ENCODE measurements around the gene CERCAM.
"Not testable (repeated sequence)": the region's sequence is repeated elsewhere in the genome, so short reads cannot be mapped to it uniquely, and the experiment has no call there.

Gene CERCAM

DNA sequence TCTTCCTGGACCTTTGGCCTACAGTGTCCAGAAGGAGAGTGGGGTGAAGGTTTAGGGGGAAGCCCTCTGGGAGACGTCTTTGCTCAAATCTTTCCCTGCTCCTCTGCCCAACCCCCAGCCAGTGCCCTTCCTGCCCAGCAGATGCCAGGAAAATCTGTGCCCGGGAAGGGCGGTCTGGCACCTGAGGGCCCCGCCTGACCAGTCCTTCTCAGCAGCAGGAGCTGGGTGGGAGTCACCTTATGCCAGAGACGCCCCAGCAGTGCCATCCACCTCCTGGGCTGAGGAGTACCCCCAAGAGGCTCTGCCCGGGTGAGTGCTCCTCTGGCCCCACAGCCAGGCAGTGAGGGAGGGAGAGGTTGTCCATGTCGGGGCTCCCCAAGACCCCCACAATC lies 14.9 kb upstream of the CERCAM start:
- TF ChIP-seq, protein P1, sequence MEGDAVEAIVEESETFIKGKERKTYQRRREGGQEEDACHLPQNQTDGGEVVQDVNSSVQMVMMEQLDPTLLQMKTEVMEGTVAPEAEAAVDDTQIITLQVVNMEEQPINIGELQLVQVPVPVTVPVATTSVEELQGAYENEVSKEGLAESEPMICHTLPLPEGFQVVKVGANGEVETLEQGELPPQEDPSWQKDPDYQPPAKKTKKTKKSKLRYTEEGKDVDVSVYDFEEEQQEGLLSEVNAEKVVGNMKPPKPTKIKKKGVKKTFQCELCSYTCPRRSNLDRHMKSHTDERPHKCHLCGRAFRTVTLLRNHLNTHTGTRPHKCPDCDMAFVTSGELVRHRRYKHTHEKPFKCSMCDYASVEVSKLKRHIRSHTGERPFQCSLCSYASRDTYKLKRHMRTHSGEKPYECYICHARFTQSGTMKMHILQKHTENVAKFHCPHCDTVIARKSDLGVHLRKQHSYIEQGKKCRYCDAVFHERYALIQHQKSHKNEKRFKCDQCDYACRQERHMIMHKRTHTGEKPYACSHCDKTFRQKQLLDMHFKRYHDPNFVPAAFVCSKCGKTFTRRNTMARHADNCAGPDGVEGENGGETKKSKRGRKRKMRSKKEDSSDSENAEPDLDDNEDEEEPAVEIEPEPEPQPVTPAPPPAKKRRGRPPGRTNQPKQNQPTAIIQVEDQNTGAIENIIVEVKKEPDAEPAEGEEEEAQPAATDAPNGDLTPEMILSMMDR (IDR thresholded peaks at IDR 0.05; ENCODE audit: extremely low read depth, missing control alignments): no peak
- DNase-seq (ENCODE audit: low spot score): no peak

GRCh38 chr9:128406848-128407391 lies 13.7 kb upstream of the CERCAM start:
- no peak for DNase-seq (ENCODE audit: low spot score)
- TF ChIP-seq, protein P1 (IDR thresholded peaks at IDR 0.05; ENCODE audit: extremely low read depth, missing control alignments): no peak

GRCh38 chr9:128408963-128409431 lies 11.7 kb upstream of the CERCAM start:
- TF ChIP-seq, protein P1 (IDR thresholded peaks at IDR 0.05; ENCODE audit: extremely low read depth, missing control alignments): no peak
- no peak for DNase-seq (ENCODE audit: low spot score)

DNA sequence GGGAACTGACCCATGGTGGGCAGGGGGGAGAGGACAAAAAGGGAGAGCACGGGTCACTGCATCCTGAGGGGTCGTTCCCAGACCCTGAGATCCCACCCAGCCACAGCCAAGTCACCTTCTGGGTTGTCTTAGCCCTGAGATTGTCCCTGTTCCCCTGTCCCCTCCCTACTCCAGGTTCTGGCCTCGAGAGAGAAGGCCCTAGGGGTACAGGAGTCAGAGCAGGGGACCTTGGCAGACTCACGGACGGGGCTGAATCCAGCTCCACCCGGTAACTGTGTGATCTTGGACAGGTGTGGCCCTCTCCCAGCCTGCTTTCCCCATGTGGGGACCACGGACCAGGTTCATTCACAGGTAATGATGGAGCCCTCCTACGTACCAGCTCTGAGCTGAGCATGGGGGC lies 11.2 kb upstream of the CERCAM start:
- TF ChIP-seq, protein P1 (IDR thresholded peaks at IDR 0.05; ENCODE audit: extremely low read depth, missing control alignments): no peak
- DNase-seq (ENCODE audit: low spot score): no peak

GRCh38 chr9:128409978-128410377 lies 10.7 kb upstream of the CERCAM start:
- no peak for DNase-seq (ENCODE audit: low spot score)
- TF ChIP-seq, protein P1 (IDR thresholded peaks at IDR 0.05; ENCODE audit: extremely low read depth, missing control alignments): no peak

DNA sequence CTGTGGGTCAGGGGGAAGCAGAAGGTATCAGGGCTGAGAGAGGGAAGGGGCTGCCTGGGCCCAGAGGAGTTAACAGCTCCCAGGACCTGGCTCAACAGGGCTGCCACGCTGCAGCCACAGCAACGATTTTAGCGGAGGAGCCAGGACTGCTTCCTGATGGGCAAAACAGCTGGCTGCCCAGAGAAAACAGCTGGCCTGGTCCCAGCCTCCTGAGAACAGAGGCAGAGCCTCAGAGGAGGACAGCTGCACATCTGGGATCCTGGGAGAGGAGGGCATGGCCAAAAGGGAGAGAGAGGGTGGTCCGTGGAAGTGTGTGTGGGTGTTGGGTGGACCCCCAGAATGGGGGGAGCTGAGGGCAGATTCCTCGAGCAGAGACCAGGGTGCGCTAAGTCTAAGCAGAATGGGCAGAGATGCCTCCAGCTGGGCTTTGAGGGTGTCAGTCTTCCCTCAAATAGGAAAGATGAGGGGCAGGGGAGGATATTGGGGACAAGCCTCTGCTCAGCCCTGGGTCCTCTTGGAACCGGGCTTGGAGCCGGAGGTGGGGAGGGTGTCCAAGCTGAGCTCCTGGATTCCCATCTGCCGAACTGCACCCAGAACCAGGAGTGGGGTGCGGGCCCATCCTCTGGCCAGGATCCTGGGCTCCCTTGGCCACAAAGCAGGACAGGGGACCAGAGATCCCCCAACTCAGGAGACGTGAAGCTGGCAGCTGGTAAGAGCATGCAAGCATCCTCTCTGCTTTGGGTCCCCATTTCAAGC lies 9.1 kb upstream of the CERCAM start:
- TF ChIP-seq, protein P1 (IDR thresholded peaks at IDR 0.05; ENCODE audit: extremely low read depth, missing control alignments): no peak
- no peak for DNase-seq (ENCODE audit: low spot score)

DNA sequence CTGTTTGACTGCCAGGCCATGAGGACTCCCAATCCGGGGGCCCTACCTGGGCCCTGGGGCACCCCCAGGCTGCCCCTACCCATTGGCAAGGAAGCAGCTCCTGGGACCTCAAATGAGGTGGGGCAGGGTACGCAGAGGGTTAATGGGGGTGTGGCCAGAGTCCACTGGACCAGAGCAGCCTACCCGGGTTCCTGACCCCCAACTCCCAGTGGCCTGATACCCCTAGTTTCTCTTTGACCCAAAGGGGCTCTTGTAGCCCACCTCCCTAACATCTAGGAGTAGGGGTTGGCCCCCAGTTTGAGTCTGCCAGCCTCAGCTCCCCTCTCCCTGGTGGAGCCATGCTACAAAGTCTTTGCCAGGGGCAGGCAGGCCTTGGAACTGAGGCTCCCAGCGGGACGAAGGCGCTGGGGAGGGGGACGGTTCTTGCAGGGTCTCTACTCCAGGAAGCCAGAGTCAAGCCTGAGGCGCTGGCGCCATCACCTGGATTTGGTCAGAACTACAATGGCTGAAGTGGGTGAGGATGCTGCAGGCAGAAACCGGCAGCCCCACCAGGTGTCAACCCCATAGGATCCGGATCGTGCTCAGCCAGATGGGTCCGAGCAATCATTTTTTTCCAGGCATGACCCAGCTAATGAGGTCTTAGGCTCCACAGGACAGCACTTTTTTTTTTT lies 8.4 kb upstream of the CERCAM start:
- peak; percentile 64 for DNase-seq (ENCODE audit: low spot score)
- TF ChIP-seq, protein P1 (IDR thresholded peaks at IDR 0.05; ENCODE audit: extremely low read depth, missing control alignments): peak; percentile 22

DNA sequence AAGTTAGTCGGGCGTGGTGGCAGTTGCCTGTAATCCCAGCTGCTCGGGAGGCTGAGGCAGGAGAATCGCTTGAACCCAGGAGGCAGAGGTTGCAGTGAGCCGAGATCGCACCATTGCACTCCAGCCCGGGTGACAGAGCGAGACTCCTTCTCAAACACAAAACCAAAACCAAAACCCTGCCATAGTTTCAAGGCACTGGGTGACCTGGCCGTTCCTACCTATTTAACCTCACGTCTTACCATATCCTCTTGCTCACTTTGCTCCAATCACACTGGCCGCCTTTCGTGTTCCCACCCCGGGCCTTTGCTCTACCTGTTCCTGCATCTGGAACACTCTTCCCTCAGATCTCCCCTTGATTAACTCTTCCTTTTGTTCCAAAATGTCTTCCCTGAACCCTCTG lies 6.9 kb upstream of the CERCAM start:
- DNase-seq (ENCODE audit: low spot score): not testable (repeated sequence)

Measured in GM20000 (cell line).